ENCODE measurements around the gene PIWIL4. TPM values are rescaled to one million over a fixed set of nuclear protein-coding genes. Genes with fewer than 3 reads are reported as not detected.
A peak's percentile ranks its signal among the peaks of the same experiment; 100 is the strongest.
"Not testable (repeated sequence)": the region's sequence is repeated elsewhere in the genome, so short reads cannot be mapped to it uniquely, and the experiment has no call there.

Gene PIWIL4
- total RNA-seq, 1 donor from 2014 or later: 0.80 TPM

DNA sequence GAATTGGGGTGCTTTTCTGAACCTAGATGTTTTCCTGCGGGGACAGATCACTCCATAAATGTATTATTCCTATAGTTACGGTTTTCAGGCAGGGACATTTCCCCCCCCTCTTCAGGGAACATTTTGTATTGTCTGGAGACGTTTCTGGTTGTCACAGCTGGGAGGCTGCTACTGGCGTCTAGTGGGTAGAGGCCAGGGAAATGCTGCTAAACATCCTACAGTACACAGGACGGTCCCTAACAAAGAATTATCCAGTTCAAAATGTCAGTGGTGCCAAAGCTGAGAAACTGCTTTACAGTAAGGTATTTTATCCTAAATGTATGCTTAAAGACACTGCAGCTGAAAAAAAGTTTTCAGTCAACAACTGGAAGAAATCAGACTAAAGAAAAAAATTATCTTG lies 19.4 kb downstream of the PIWIL4 start:
- no peak for ATAC-seq

DNA sequence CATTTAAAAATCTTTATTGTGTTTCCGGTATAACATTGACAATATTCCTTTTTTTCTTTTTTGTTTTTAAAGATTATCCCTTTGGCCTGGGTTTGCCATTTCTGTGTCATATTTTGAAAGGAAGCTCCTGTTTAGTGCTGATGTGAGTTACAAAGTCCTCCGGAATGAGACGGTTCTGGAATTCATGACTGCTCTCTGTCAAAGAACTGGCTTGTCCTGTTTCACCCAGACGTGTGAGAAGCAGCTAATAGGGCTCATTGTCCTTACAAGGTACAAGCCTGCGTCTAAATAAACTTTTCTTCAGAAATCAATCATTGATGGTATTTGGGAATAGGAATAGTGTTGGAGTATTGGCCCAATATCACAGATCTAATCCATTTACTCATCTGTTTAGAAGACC lies 19.8 kb downstream of the PIWIL4 start:
- peak; percentile 56 for ATAC-seq

DNA sequence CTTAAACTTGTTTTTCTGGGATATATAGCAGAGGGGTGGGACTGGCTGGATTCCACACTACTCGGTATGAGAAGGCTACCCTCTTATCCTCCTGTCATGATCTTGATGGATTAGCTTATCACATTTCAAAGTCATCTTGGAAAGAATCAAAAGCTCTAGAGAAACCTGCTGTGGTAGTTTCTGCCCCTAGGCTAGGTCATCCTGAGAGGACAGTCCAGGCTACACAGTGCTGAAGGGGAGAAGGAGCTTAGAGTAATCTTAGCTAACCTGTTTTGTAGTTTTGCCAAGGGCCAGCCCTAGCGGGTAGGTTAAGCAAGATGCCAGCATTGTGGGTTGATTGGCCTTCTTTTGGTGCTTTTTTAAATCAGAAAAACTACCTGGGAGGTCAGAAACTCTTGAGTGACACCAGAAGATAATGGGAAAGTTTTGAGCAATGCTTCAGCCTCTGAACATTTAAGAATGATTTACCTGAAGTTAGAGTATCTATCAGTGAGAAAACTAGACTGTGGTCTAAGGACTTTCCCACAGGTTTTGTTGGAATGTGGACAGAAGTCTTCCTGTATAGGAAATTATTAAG lies 21.3 kb downstream of the PIWIL4 start:
- ATAC-seq: peak; percentile 43

DNA sequence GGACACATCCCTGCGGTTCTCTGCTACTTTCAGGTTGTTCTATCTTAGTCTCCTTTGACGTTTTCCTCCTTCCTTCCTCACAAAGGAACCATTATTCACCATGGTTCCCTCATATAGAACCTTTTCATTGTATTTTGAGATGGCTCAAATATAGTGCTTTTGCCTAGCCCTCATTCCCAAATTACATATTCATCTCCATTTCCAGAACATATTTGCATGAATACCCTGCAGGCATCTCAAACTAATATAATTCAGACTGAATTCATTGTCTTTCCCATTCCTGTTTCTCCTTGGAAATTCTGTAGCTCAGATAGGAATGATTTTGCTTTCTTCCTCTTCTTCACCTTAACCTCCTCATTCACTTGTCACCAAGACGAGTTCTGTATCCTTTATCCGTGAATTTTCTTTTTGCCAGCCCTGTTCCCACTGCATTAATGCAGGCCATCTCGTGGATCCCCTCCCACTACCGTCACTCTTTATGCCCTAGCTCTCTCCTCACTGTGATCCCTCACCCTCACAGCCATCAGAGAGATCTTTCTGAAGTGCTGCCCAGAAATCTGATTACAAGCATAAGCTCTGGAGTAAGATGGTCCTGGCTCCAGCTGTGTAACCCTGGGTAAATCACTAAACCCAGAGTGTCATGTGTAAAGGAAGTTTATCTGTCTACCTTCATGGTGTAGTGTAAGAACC lies 23.3 kb downstream of the PIWIL4 start:
- ATAC-seq: no peak

DNA sequence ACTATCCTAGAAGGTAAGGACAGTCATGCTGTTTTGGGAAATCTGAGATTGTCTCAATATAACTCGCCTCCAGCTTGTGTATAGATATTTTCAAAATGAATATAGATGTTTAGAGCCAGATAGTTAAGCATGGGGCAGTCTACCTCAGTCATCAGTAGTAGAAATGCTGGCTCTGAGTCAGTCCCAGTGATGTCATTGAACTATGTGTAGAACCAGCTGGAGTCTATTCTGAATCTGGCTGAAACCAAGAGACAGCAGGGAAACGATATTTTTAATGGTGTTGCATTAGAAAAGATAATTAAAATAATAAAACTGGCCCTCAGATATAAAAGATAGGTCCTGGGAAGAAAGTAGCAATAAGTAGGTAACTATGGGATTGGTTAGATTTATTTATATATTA lies 25.9 kb downstream of the PIWIL4 start:
- no peak for ATAC-seq

DNA sequence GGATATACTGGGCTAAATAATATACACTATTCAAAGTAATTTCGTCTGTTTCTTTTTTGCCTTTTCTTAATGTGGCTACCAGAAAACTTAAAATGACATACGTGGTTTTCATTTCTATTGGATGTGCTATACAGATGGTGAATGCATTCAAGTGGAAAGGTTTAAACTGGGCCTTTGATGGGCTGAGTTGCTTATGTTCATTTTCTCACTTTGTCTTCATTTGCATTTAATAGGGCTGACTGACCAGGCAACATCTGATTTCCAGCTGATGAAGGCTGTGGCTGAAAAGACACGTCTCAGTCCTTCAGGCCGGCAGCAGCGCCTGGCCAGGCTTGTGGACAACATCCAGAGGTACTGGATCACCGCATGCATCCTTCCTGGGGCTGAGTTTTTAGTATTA lies 27.9 kb downstream of the PIWIL4 start:
- no peak for ATAC-seq

DNA sequence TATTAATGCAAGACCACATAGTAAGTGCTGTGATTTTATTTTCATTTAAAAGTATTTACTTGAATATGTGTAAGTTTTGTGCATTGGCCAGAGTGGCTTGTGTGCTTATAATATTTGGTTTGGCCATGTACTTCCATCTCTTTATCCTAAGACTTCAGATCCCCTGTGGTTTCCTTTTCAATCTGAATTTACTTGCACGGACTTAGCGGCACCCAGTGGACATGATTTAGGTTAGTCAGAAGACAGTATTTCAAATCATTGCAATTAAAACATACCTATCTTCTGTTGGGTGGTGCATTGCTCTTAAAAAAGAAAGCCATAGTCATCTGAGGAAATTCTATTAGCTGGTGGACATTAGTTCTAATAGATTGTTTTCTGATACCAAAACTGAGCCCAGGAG lies 30.7 kb downstream of the PIWIL4 start:
- no peak for ATAC-seq

DNA sequence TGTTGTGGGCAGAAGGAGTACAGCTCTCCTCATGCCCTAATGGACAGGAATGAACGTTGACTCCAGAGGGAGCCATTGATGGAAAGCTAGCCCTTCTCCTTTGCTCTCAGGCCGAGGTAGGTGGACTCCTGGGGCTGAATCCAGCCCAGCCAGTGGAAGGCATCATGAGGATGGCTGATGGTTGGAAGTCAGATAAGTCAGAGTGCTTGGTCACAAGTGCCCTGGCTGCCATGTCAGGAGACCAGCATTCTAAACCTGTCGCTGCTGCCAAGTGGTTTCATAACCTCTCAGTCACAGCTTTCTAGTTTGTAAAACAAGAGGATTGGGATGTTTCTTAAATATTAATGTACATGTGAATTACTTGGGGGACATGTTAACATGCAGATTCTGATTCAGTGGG lies 32.3 kb downstream of the PIWIL4 start:
- no peak for ATAC-seq

DNA sequence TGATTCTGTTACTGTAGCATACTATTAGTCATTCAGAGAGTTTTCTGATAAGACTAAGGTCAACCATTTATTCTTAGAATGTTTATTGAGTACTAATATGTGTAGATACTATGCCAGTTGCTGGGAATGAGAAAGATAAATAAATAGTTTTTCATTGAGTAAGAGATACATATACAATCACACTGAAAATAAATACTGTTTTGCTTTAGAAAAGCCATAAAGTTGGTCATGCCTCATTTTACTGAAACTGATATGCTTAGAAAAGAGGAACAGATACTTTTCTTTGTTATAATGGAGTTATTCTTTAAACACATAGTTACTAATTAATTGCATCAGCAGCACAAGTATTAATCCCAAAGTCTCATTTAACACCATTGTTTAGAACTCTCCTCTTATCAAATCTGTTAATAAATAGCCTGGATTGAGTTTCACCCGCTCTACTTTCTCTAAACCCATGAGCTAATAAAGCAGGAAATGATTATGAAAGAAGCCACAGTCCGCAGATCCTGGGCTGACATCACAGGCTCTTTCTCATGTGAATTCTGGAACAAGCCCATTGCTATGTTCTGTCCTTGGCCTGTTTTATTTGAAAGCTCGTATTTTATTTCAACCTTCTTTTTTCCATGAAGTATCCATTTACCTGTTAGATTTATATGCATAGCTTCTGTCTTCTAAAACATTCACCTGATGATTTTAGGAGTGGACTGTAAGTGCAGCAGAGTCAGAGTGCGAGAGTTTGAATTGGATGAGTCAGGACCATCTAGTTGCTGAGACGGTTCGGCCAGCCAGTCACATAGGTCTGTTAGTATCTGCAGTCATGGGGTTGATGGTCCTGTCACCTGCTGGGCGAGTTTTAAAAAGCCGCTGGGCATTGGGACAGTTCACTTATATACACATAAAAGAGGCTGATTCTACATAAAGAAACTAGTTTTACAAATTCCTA lies 35.5 kb downstream of the PIWIL4 start:
- ATAC-seq: no peak

DNA sequence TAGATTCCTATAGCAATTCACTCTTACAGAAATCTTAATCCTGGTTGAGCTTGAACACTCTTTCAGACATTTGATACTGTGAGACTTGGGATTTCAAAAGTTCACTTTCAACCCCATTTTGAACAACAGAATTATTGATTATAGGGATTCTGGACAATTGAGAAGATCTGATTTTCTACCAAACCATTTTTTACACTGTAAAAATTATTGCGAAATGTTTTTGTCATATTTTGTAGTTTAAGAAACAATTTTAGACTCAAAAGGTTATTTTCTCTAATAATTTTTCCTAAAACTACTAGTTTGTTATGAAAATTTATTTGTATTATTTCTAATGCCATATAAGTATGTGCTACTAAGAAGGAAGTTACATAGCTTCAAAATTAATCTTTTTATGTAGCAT lies 36.4 kb downstream of the PIWIL4 start:
- no peak for ATAC-seq

DNA sequence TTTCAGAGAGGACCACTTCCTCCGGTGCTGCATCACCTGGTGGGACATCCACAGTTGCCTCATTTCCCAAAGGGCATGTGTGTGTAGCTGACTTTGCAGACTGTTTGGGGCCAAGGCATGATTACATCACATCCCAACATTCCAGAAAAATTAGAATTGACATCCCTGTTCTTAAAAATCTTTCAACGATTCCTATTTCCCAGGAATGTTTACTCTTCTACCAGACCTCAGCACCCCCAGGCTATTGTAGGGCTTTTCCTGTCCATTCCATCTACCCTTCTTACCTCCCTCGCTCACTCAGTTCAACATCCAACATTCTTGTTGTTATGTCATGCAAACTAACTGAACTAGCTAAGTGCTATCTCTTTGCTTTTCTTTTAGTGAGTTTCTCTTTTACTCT lies 37.3 kb downstream of the PIWIL4 start:
- ATAC-seq: no peak

DNA sequence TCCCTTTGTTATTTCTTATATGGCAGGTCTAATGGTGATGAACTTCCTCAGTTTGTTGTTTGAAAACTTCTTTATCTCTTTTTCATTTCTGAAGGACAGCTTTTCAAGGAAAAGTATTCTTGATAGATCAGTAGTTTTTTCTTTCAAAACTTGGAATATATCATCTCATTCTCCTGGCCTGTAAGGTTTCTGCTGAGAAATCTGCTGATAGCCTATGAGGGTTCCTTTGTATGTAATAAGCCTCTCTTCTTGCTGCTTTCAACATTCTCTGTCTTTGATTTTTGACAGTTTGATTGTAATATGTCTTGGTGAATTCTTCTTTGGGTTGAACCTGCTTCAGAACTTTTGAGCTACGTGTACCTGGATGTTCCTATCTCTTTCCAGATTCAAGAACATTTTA lies 46.0 kb downstream of the PIWIL4 start:
- no peak for ATAC-seq

DNA sequence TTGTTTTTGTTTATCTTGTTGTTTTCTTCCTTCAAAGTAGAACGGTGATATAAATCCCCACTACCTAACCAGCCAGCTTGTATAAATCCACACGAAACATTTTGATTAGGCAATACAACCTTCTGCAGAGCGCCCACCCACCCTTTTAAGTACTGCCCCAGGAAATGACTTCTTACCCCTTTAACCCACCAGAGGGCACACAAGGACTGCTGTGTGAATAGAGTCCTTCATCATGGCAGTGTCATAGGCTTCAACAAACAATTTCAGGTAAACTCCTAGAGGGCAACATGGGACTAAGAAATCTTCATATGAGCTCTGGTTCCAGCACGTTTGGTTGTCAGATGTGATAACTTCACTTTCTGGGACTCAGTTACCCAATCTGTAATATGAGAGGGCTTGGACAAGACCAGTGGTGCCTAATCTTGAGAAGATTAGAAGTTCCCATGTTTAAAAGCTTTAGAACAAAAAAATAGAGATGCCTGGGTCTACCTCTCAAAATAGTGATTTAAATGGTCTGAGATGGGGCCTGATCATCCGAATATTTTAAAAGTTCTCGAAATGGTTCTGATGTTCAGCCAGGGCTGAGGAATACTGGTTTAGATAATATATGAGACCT lies 56.1 kb downstream of the PIWIL4 start:
- peak; percentile 98 for ATAC-seq

DNA sequence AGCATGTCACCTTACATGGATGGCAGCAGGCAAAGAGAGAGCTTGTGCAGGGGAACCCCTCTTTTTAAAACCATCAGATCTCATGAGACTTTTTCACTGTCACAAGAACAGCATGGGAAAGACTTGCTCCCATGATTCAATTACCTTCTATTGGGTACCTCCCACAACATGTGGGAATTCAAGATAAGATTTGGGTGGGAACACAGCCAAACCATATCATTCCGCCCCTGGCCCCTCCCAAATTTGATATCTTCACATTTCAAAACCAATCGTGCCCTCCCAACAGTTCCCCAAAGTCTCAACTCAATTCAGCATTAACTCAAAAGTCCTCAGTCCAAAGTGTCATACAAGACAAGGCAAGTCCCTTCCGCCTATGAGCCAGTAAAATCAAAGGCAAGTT lies 58.3 kb downstream of the PIWIL4 start:
- not testable (repeated sequence) for ATAC-seq

DNA sequence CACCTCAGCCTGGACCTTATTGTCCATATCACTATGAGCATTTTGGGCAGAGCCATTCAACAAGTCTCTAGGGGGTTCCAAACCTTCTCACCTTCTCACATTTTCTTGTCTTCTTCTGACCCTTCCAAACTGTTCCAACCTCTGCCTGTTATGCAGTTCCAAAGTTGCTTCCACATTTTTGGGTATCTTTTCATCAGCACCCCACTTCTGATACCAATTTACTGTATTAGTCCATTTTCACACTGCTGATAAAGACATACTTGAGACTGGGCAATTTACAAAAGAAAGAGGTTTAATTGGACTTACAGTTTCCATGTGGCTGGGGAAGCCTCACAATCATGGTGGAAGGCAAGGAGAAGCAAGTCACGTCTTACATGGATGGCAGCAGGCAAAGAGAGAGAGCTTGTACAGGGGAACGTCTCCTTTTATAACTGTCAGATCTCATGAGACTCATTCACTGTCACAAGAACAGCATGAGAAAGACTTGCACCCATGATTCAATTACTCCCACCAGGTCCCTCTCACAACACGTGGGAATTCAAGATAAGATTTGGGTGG lies 59.9 kb downstream of the PIWIL4 start:
- ATAC-seq: not testable (repeated sequence)

DNA sequence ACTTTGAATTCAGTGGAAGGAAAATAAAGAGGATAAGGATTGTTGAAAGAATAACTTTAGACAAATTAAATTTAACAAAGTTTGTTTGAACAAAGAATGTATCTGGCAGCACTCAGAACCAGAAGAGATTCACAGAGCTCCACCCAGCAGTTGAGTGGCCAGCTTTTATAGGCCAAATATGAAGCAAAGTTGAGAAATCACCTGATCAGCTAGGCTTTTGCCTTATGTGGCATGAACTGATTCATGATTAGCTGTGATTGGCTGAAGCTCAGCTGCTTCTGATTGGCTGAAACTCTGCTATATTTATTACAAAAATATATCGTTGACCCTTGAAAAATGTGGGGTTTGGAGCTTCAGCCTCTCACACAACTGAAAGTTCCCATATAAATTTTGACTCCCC lies 62.6 kb downstream of the PIWIL4 start:
- ATAC-seq: no peak

DNA sequence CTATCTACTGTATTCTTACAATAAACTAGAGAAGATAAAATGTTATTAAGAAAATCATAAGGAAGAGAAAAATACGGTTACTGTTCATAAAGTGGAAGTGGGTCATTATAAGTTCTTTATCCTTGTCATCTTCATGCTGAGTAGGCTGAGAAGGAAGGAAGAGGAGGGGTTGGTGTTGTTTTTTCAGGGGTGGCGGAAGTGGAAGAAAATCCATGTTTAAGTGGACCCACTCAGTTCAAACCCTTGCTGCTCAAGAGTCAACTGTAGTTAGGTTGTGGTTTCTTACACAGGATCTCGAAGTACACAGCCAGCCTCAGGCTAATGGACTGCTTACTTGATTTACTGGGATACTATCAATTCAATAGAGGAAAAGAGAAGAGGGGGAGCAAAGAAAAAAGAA lies 63.1 kb downstream of the PIWIL4 start:
- no peak for ATAC-seq

DNA sequence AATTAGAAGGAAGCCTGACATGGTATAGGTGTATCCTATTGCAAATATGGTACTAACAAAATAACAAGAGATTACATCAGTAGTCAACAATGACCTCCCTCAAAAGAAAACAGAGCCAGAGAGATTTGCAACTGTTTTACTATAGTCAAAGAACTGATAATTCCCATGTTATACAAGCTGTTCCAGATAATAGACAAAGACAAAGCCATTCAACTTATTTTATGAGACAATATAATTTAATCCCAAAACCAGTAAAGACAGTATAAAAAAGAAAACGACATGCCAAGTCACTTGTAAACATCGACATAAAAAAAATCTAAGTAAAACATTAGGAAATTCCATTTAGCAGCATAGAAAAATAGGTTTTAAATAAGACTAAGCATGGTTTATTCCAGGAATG lies 65.2 kb downstream of the PIWIL4 start:
- ATAC-seq: no peak

DNA sequence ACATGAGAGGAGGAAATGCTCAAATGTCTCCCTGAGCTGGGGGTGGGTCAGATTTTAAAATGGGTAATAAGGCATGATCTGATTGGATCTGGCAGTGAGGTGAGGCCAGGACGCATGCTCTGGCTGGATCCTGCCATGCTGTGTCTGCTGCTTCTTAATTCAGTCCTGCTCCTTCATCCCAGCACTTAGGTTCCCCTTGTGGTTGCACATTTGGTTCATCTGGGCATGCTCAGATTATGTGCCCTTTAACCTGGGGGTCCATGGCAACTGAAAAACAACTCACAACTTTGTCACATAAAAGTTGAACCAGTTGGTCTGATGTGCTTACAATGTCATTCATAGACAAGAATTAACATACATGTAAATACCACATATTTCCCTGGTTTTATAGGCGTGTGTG lies 67.9 kb downstream of the PIWIL4 start:
- no peak for ATAC-seq

DNA sequence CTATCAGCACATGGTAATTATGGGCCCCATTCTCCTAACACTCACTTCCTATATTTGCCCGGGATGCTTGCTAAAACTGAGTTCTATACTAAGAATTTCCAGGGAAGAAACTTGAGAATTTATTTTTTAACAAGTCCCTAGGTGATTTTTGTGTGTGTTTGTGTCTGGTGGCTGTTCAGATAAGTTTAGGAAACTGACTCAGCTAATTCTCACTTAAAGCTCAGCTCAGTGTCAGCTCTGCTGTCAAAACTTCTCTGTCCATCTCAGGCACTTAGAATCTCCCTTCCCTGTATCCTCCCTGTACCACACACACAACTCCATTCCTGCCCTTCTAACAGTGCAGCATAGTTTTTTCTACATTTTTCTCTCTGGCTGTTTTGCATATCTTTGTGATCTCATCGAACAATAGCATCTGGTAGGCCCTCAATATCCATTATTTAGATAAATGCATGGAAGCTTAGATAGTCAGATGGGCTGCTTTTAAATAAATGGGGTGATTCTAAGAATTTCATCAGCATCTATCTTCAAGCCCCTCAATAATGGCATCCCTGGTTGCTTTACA lies 69.3 kb downstream of the PIWIL4 start:
- ATAC-seq: no peak

DNA sequence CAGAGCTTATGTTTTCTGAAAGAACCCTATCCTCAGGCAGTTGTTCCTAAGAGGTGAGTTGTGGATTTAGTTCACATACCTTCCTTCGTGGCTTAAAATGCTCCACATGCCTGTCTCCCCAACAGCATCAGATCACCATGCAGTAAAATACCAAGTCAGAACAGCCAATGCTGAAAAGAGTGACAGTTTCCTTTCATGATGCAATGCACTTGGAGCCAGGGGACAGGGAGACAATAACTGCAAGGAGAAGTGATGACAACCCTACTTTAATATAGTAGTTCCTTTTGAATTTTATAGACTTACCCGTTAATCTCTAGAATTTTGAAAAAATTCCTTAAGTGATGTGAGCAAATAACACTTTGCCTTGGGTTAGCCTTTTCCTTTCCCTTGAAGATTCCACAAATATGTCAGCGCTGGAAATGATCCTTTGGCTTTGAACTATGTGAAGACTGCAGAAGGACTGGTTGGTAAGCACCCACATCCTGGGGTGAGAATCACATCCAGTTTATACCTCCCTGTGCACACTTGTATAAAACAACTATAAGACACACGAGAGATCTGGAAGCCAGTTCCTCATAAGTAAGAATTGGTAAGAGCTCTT lies 71.2 kb downstream of the PIWIL4 start:
- ATAC-seq: no peak

DNA sequence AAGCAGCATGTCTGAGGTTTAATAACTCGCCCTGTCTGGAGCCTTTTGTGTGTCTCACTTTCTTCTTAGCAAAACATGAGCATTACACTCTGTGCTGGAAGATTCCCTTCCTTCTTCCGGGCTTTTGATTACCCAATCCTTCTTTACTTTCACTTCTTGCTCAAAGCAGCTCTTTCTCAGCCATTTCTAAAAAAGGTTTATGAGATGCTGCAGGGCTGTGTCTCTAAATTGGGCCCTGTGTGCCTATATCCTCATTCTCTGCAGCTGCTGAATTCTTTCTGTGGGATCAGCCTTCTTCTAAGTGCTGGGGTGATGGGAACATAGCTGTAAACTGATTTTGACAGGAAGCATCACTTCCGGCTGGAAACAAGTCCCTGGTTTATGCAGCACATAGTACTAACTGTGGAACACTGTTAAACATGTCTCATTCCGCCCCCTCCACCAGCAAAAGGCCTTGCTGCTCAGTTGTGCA lies 71.8 kb downstream of the PIWIL4 start:
- ATAC-seq: no peak
